Calu3 (cell line): ENCODE data around the gene ANAPC4. TPM values are rescaled to one million over a fixed set of nuclear protein-coding genes. Genes with fewer than 3 reads are reported as not detected.
"Not testable (repeated sequence)": the region's sequence is repeated elsewhere in the genome, so short reads cannot be mapped to it uniquely, and the experiment has no call there.

ENCODE experiments used
- Bru-seq: library from RNA; stranded (reverse); fragments of 400-500 nt; gene quantifications from one replicate; lab custom pipeline; 2021; lab: Mats Ljungman, UMichigan
- BruChase-seq, 2 experiments: library from RNA; stranded (reverse); fragments of 400-500 nt; gene quantifications; one replicate each; lab custom pipeline; 2021; lab: Mats Ljungman, UMichigan
- BruUV-seq: library from RNA; stranded (reverse); fragments of 400-500 nt; replicated peaks from 2 replicates; lab custom pipeline; 2021; lab: Mats Ljungman, UMichigan
- CTCF ChIA-PET: fragments of 300-600 bp; sonication (Branson Sonifier 250); formaldehyde crosslinking; loops from one replicate; lab custom pipeline; 2022; ENCODE audit warnings: antibody characterized with exemption; lab: Charles Lee
- DNase-seq: peaks from one replicate; pipeline ENCODE4 v3.0.0; 2022
- H3K27ac Mint-ChIP-seq: one replicate; pipeline ENCODE4 v1.8.0; 2022; ENCODE audit warnings: mixed read lengths; ENCODE audit not compliant: unreplicated experiment
- H3K27me3 Mint-ChIP-seq: one replicate; pipeline ENCODE4 v1.8.0; 2022; ENCODE audit warnings: mixed read lengths; ENCODE audit not compliant: unreplicated experiment
- H3K36me3 Mint-ChIP-seq: one replicate; pipeline ENCODE4 v1.8.0; 2022; ENCODE audit warnings: mild to moderate bottlenecking, moderate library complexity, mixed read lengths; ENCODE audit not compliant: insufficient read depth, unreplicated experiment
- H3K4me1 Mint-ChIP-seq: one replicate; pipeline ENCODE4 v1.8.0; 2022; ENCODE audit warnings: mild to moderate bottlenecking, low read depth, mixed read lengths; ENCODE audit not compliant: unreplicated experiment
- H3K4me3 Mint-ChIP-seq: one replicate; pipeline ENCODE4 v1.8.0; 2022; ENCODE audit warnings: mild to moderate bottlenecking, low read depth, moderate library complexity, mixed read lengths; ENCODE audit not compliant: unreplicated experiment
- H3K9me3 Mint-ChIP-seq: one replicate; pipeline ENCODE4 v1.8.0; 2022; ENCODE audit warnings: low read depth, mixed read lengths; ENCODE audit not compliant: unreplicated experiment
- intact Hi-C: fragments of 100-400 bp; cut with micrococcal nuclease; formaldehyde crosslinking; loops from one replicate; pipeline ENCODE4 v1.10.0; 2022; ENCODE audit not compliant: unreplicated experiment
- long read RNA-seq: library from polyadenylated mRNA; stranded (forward); transcript quantifications from one replicate; pipeline ENCODE4 v2.0.0, GENCODE V29; 2022
- total RNA-seq: library from RNA; stranded (reverse); gene quantifications from 2 replicates; pipeline ENCODE4 v1.2.3, GENCODE V29; 2022
- TF ChIP-seq, protein P1 (sequence below): fragments of 200-600 bp; IDR thresholded peaks from one replicate; pipeline ENCODE4 v1.8.0; 2022; ENCODE audit warnings: antibody characterized with exemption; ENCODE audit not compliant: unreplicated experiment

Gene ANAPC4
- total RNA-seq (23.2 and 24.0 TPM in 2 replicates), Bru-seq, nascent RNA (percentile 78 among the genes with signal in this experiment), BruChase-seq, experiment 1, labeled RNA remaining after a 6-hour chase (percentile 76 among the genes with signal in this experiment), BruChase-seq, experiment 2, labeled RNA remaining after a 2-hour chase (percentile 84 among the genes with signal in this experiment)
- long read RNA-seq, transcript ANAPC4-201 (29 exons, 2,685 nt): major isoform, 12 of 23 reads
- long read RNA-seq, partial matches to known transcripts: 1 of 23 reads
- long read RNA-seq, other reads (novel, unspliced or antisense): 8 of 23 reads

DNA sequence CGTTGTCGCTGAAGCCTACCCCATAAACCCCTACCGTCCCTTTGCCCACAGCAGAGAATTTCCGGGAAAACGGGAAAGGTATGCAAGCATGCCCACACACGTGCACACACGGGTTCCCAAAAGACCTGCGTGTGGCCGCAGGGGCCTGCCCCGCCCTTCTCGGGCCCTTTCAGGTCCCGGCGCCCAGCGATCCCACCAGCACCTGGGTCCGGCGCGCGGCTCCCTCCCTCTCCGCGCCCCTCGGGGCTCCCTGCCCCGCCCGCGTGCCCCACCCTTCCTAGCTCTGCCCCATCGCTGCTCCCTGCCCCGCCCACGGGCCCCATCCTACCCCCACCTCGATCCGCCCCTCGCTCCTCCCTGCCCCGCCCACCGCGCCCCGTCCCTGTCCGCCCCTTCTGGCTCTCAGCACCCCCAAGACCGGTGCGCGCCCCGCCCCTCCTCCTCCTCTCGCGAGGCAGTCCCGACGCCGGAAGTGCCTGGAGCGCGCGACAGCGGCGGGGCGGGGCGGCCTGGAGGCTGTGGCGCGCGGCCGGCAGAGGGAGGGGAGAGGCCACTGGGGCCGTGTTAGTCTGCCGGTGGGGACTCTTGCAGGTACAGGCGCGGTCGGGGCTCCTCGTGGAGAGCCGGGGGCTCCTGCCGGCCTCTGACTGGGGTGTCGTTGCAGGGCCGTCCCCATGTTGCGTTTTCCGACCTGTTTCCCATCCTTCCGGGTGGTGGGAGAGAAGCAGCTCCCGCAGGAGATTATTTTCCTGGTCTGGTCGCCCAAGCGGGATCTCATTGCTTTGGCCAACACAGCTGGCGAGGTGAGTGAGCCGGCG, at the start of gene ANAPC4:
Gene ANAPC4 (plus strand): TSS at position 510 of the 818 bp plus-strand sequence. CDS start 165 bp downstream, at position 675.
- CTCF ChIA-PET: interaction anchor here (0.7 to 1.0 kb wide), 2 partner anchors 19 to 877 kb away, joined by 3 to 6 read pairs; no protein-coding TSS in a partner anchor
- peaks cover 28% of the 10 kb centered on the region for H3K36me3 Mint-ChIP-seq
- H3K4me3 Mint-ChIP-seq: no peak within 1 kb of the TSS
- DNase-seq: peak; percentile 95
- H3K9me3 Mint-ChIP-seq: no peaks in the 10 kb centered on the region
- H3K27ac Mint-ChIP-seq: peak within 1 kb of the TSS; percentile 77
- intact Hi-C loops: no loop called here
- H3K4me1 Mint-ChIP-seq: peaks cover 18% of the 10 kb centered on the region
- no TSS peak for BruUV-seq
- no peaks in the 10 kb centered on the region for H3K27me3 Mint-ChIP-seq
- TF ChIP-seq, protein P1, sequence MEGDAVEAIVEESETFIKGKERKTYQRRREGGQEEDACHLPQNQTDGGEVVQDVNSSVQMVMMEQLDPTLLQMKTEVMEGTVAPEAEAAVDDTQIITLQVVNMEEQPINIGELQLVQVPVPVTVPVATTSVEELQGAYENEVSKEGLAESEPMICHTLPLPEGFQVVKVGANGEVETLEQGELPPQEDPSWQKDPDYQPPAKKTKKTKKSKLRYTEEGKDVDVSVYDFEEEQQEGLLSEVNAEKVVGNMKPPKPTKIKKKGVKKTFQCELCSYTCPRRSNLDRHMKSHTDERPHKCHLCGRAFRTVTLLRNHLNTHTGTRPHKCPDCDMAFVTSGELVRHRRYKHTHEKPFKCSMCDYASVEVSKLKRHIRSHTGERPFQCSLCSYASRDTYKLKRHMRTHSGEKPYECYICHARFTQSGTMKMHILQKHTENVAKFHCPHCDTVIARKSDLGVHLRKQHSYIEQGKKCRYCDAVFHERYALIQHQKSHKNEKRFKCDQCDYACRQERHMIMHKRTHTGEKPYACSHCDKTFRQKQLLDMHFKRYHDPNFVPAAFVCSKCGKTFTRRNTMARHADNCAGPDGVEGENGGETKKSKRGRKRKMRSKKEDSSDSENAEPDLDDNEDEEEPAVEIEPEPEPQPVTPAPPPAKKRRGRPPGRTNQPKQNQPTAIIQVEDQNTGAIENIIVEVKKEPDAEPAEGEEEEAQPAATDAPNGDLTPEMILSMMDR: no peak

GRCh38 chr4:25328463-25328862, 48.6 kb upstream of the ANAPC4 start:
- CTCF ChIA-PET, intact Hi-C loops, H3K27me3 Mint-ChIP-seq, H3K27ac Mint-ChIP-seq, H3K36me3 Mint-ChIP-seq, BruUV-seq, H3K4me3 Mint-ChIP-seq, H3K4me1 Mint-ChIP-seq, DNase-seq, H3K9me3 Mint-ChIP-seq: not testable (repeated sequence)

DNA sequence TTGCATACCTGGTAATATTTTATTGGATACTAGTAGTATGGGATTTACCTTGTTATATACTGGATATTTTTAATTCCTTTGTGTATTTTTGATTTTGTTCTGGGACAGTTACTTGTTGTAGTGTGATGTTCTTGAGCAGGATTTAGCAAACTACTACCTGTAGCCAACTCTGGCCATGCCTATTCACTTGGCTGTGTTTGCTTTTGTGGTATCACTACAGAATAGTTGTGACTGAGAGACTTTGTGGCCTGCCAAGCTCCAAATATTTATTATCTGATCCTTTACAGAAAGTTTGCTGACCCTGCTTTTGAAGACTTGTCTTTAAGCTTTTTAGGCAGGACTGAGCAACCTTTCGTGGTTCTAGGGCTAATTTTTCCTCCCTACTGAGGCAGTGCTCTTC, 46.7 kb upstream of the ANAPC4 start:
- Mint-ChIP-seq H3K9me3 (no peaks in the 10 kb centered on the region), H3K4me3 (no peak overlapping the region), H3K27ac (no peak overlapping the region), H3K4me1 (no peaks in the 10 kb centered on the region), H3K36me3 (no peaks in the 10 kb centered on the region), H3K27me3 (no peaks in the 10 kb centered on the region)
- BruUV-seq: no TSS peak
- TF ChIP-seq, protein P1: no peak
- no peak for DNase-seq
- intact Hi-C loops: no loop called here
- CTCF ChIA-PET: no interaction called here

- no peaks in the 10 kb centered on the region for H3K4me1 Mint-ChIP-seq
- H3K27ac Mint-ChIP-seq: no peak overlapping the region
- CTCF ChIA-PET: interaction anchor here (1.3 kb wide), 1 partner anchor 19 kb away, joined by 5 read pairs; the partner anchor contains the start of gene ZCCHC4
- TF ChIP-seq, protein P1: no peak
- no peak for DNase-seq
- intact Hi-C loops: no loop called here
- no peaks in the 10 kb centered on the region for H3K27me3 Mint-ChIP-seq
- no peaks in the 10 kb centered on the region for H3K9me3 Mint-ChIP-seq
- H3K4me3 Mint-ChIP-seq: no peak overlapping the region
- no peaks in the 10 kb centered on the region for H3K36me3 Mint-ChIP-seq
- BruUV-seq: no TSS peak
Observed at GRCh38 chr4:25330905-25331808, 45.9 kb upstream of the ANAPC4 start.
